ENCODE data around the gene POC1A.
A peak's percentile ranks its signal among the peaks of the same experiment; 100 is the strongest.

POC1A gene

DNA sequence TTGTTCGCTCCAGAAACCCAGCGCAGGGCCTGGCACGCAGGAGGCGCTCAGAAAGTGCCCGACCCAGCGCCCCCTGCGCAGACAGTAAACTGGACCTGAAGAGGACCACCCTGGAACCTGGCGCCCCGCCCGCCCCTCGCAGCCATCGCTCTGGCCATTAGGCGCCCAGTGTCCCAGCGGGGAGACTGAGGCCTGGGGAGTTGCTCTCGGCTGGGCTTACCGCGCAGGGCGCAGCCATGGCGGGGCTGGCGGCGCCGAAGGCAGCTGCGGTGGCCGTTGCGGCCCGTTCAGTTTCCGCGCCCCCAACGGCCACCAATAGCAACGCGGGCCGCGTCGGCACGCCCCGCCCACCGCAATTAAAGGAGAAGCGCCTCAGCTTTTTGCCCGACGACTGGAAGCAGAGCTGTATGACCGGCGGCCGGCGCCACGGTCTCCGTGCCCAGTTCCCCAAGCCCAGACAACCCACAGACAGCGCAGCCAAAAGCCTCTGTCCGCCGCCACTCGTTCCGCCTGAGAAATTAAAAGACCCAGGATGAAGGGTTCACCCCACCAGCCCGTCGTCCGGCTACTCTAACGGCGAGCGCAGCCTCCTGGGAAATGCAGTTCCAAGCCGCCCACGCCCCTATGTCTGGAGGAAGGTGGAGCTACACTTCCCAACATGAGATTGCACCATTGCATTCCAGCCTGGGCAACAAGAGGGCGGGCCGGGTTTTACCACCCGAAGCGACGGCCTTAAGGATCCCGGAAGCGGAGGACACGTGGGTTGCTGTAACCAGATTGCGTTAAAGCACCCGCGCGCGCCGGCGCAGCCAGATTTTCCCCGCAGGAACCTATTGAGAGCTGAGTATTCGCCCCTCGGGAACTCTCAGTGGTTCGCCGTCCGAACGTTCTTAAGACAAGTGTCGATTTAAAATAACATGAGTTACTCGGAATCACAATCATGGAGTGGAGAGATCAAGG lies at the start of gene POC1A:
Gene POC1A (minus strand): TSS at position 289 of the 960 bp plus-strand sequence. CDS start 51 bp downstream, at position 238.
- DNase-seq (ENCODE audit: low read depth in 2 of 2): peak; percentile 72 to 77

DNA sequence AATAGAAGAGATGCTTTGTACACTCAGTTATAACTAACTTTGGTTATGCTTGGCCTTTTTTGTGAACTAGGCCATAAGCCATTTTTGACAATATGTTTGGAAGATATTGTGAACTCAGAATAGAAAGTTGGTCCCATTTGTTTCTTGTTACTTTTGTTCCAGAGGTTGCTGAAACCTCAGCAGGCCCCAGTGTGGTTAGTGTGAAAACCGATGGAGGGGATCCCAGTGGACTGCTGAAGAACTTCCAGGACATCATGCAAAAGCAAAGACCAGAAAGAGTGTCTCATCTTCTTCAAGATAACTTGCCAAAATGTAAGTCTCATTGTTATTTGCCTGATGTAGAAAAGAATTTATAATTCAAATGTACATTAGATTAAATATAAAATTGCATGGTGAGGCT lies 49.5 kb upstream of the POC1A start:
- DNase-seq (ENCODE audit: low read depth in 2 of 2): no peak

GRCh38 chr3:52202384-52203077 lies 48.3 kb upstream of the POC1A start:
- DNase-seq (ENCODE audit: low read depth in 2 of 2): no peak

- no peak for DNase-seq (ENCODE audit: low read depth in 2 of 2)
Measured at GRCh38 chr3:52200981-52201679, 46.9 kb upstream of the POC1A start.

DNA sequence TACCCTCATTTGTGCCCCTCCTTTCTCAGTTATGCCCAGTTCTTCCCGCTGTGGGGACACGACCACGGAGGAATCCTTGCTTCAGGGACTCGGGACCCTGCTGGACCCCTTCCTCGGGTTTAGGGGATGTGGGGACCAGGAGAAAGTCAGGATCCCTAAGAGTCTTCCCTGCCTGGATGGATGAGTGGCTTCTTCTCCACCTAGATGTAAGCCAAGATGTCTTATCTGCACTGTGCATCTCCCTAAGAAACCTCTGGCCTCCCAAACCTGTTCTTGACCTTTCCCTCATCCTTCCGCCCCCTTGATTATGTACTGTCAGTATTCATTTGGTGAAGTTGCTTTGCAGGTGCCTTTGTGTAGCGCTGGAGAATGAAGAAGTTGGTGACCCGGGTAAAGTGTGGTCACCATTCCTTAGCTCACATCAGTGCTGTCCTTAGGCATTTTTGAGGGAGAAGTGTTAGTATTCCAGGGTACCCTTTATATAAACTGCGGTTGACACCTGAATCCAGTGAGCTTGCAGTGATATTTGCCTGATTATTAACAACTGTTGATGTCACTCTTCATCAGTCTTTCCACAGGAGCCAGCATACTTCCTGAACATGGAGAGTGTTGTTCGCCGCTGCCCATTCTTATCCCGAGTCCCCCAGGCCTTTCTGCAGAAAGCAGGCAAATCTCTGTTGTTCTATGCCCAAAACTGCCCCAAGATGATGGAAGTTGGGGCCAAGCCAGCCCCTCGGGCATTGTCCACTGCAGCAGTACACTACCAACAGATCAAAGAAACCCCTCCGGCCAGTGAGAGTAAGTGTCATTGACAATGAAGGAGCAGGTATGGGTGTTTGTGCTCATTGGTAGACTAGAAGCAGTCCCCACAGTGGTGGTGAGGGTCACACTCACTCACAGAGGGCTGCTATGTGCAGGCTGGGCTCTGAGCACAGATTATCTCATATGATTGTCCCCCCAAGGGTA lies 44.7 kb upstream of the POC1A start:
- no peak for DNase-seq (ENCODE audit: low read depth in 2 of 2)

DNA sequence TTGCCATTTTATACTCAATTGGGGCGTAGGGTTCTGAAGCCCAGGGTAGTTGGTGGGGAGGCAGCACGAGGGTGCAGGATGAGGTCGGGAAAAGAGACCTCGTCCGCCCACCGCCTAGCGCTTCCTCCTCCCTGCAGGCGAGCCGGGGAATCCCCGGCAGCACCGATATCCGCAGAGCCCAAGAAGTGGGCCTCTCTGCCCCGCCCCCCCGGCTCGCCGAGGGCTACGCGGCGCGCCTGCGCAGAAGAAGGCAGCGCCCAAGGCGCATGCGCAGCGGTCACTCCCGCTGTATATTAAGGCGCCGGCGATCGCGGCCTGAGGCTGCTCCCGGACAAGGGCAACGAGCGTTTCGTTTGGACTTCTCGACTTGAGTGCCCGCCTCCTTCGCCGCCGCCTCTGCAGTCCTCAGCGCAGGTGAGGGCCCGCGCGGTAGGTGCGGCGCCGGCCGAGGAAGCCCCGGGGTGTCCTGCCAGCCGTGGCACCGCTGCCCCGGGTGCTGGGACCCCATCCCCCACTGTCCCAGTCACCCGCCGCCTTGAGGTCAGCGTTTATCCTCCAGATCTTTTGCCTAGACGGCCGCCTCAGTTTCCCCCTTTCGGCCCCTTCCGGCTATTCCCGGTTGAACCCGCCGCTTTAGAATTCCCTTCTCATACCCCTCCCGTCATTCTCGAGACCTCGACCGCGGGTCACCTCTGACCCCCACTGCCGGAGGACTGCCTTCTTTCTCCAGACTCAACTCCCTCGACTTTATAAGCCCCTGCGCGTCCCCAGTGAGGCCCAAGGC lies 43.8 kb upstream of the POC1A start, which contains the start of gene ALAS1:
Gene ALAS1 (plus strand): TSS at position 319 of the 784 bp plus-strand sequence. CDS start 1,082 bp downstream, outside the sequence.
- peak; percentile 86 to 89 for DNase-seq (ENCODE audit: low read depth in 2 of 2)

DNA sequence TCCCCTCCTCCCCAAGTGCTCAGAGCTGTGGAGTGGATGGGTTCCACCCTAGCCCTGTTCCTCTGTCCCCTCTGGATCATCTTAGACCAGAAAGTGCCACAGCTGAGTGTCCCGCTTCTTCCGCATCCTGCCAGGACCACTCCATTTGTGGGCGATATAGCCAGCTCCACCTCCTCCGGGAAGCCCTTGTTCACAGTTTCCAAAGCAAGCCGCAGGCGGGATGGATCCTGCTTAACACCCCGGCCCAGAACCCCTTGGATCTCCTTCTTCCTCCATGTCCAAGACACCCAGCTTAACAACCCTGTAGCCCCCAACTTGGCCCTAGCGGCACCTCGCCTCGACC lies 43.2 kb upstream of the POC1A start:
- DNase-seq (ENCODE audit: low read depth in 2 of 2): no peak

GRCh38 chr3:52196977-52197376 lies 42.8 kb upstream of the POC1A start:
- DNase-seq (ENCODE audit: low read depth in 2 of 2): no peak

DNA sequence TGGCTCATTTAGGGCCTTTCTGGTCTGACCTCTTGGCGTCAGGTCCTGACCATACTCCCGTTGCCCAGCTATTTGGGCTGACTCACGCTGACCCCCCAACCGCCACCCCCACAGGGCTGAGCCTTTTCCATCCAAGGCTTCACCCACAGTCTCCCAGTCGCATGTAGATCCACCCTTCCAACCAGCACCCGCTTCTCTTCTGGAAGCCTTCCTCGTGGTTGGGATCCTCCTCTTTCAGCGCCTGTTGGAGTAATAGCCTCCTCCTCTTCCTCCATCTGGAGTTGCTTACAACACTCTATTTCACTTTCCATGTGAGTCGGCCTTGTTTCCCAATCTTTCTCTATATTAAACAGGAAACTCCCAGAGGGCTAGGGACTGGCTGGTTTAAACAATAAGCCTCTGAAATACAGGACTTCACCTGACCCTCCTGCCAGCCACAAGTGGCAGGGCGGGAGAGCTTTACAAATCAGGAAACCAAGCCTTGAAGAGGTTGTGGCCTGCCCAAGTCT lies 41.7 kb upstream of the POC1A start:
- DNase-seq (ENCODE audit: low read depth in 2 of 2): no peak

DNA sequence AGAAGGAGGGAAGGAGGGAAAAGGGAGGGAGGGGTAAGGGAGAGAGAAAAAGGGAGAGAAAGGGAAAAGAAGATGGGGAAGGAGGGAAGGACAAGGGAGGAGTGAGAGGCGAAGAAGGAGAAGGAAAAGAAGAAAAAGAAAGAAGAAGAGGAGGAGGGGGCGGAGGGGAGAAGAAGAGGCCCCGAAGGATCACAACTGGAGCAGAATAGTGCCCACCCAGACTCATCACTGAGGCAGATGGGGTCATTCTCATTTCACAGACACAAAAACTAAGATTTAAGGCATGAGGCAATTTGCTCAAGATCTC lies 41.0 kb upstream of the POC1A start:
- DNase-seq (ENCODE audit: low read depth in 2 of 2): no peak

DNA sequence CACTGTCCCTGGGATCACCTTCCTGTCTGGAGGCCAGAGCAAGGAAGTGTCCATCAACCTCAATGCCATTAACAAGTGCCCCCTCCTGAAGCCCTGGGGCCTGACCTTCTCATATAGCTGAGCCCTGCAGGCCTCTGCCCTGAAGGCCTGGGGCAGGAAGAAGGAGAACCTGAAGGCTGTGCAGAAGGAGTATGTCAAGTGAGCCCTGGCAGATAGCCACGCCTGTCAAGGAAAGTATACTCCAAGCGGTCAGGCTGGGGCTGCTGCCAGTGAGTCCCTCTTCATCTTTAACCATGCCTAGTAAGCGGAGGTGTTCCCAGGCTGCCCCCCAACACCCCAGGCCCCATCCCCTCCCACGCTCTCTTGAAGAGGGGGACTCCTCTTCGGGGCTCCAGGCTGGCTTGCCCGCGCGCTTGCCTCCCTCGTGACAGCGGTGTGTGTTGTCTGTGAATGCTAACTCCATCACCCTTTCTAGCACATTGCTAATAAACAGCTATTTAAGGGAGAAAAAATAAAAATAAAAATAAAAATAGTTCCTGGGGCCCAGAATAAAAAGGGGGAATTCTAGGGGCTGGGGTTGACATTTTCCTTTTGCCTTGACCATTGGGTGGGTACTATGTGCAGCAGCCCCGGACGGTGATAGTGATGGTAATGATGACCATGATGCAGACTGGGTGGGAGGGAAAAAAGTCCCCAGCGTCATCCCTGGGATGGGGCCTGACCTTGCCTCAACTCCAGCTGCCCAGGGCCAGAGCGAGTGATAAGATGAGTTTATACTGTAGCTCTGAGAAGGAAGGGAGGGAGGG lies 40.5 kb upstream of the POC1A start:
- DNase-seq (ENCODE audit: low read depth in 2 of 2): no peak

GRCh38 chr3:52193065-52193464 lies 38.8 kb upstream of the POC1A start:
- DNase-seq (ENCODE audit: low read depth in 2 of 2): no peak

DNA sequence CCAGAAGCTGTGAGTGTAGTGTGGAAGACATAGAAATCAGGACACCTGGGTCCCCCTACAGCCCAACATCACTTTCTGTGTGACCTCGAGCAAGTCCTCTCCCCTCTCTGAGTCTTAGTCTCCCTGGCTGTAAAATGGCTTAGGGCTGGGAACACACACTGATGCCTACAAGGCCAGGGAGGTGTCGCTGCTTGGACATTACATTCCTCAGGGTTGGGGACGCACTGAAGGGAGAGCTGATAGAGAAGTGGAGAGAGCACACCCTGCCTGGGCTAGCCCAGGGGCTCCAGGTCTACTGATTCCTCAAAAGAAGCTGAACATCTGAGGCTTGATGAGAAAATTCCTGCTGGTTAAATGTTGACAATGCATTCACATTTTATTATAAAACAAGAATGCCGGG lies 37.4 kb upstream of the POC1A start:
- no peak for DNase-seq (ENCODE audit: low read depth in 2 of 2)

- DNase-seq (ENCODE audit: low read depth in 2 of 2): no peak
Measured at GRCh38 chr3:52190294-52191074, 36.3 kb upstream of the POC1A start.

GRCh38 chr3:52188556-52188955 lies 34.3 kb upstream of the POC1A start:
- no peak for DNase-seq (ENCODE audit: low read depth in 2 of 2)

- DNase-seq (ENCODE audit: low read depth in 2 of 2): no peak
Measured at GRCh38 chr3:52186729-52187128, 32.5 kb upstream of the POC1A start.

DNA sequence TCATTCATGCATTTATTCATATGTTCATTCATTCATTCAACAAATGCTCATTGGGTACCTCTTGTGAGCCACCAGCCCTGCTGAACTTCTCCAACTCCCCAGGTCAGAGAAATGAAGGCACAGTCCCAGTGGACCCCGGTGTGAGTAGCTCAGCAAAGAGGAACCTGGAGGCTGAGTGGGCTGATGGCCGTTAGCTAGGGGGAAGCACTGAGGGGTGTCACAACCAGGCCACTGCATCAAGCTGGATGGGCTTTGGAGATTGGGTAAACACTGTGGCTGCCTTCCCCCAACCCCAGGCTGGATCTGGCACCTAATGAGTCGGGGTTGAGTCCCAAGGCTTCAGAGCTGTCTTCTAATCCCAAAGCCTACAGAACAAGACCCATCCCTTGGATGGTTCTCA lies 31.6 kb upstream of the POC1A start:
- DNase-seq (ENCODE audit: low read depth in 2 of 2): no peak

DNA sequence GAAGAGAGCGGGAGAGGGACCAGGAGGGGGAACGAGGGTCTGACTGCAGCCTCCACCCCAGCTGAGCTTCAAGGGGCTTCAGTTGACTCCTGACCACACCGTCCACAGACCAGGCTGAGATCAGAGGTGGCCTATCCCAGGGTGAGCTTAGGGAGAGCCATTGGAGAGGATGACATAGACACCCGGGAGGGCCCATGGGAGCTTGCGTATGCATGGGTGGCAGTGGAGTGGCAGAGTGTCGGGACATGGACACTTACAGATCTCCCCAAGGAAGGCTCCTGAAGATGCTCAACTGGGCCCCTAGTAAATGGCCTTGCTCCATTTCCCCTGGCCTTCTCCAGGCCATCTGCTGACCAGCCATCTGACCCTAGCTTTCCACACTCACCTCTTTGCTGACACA lies 31.1 kb upstream of the POC1A start:
- no peak for DNase-seq (ENCODE audit: low read depth in 2 of 2)

- DNase-seq (ENCODE audit: low read depth in 2 of 2): no peak
Measured at GRCh38 chr3:52184690-52185089, 30.5 kb upstream of the POC1A start.
